ENCODE data around the gene TLCD3B.

DNA sequence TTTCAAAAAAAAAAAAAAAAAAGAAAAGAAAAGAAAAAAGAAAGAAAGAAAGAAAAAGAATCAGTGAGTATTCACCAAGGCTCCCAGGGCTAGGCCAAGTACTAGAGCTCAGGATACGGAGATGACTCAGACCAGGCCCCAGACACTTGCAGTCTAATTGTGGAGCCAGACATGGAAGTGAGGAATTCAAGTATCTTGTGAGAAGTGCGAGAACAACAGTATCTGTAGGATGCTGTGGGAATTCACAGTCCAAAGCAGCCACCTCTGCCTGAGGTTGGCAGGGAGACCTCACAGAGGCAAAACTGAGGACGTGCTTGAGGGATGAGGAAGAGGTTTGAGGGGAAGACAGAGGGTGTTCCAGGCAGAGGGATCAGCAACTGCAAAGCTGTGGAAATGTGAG lies 20.4 kb upstream of the TLCD3B start:
- TF ChIP-seq, protein P1, sequence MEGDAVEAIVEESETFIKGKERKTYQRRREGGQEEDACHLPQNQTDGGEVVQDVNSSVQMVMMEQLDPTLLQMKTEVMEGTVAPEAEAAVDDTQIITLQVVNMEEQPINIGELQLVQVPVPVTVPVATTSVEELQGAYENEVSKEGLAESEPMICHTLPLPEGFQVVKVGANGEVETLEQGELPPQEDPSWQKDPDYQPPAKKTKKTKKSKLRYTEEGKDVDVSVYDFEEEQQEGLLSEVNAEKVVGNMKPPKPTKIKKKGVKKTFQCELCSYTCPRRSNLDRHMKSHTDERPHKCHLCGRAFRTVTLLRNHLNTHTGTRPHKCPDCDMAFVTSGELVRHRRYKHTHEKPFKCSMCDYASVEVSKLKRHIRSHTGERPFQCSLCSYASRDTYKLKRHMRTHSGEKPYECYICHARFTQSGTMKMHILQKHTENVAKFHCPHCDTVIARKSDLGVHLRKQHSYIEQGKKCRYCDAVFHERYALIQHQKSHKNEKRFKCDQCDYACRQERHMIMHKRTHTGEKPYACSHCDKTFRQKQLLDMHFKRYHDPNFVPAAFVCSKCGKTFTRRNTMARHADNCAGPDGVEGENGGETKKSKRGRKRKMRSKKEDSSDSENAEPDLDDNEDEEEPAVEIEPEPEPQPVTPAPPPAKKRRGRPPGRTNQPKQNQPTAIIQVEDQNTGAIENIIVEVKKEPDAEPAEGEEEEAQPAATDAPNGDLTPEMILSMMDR (conservative IDR thresholded peaks at IDR 0.05; ENCODE audit: low read depth, low read length), result no peak
- TF ChIP-seq POLR2A (IDR thresholded peaks at IDR 0.05; ENCODE audit: low read depth, low read length) (no peak), SMC3 (IDR thresholded peaks at IDR 0.05; ENCODE audit: low read depth, low read length) (no peak), CEBPB (IDR thresholded peaks at IDR 0.05; ENCODE audit: low read depth, low read length) (no peak), FOS (IDR thresholded peaks at IDR 0.05; ENCODE audit: low read depth, low read length) (0 out of 2 replicates have a peak, but pooled peaks have one; percentile 14), MAZ (IDR thresholded peaks at IDR 0.05; ENCODE audit: borderline replicate concordance, low read depth, low read length) (no peak), RAD21 (IDR thresholded peaks at IDR 0.05; ENCODE audit: low read length) (no peak), BHLHE40 (IDR thresholded peaks at IDR 0.05; ENCODE audit: low read depth, low read length) (no peak), RCOR1 (IDR thresholded peaks at IDR 0.05; ENCODE audit: insufficient replicate concordance, low read length) (no peak), RFX5 (IDR thresholded peaks at IDR 0.05; ENCODE audit: low read depth, low read length) (no peak), MXI1 (IDR thresholded peaks at IDR 0.05; ENCODE audit: borderline replicate concordance, low read depth, low read length) (no peak), MAFK (IDR thresholded peaks at IDR 0.05; ENCODE audit: low read depth, low read length) (no peak)
- TF ChIP-seq, protein P2, sequence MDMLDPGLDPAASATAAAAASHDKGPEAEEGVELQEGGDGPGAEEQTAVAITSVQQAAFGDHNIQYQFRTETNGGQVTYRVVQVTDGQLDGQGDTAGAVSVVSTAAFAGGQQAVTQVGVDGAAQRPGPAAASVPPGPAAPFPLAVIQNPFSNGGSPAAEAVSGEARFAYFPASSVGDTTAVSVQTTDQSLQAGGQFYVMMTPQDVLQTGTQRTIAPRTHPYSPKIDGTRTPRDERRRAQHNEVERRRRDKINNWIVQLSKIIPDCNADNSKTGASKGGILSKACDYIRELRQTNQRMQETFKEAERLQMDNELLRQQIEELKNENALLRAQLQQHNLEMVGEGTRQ (IDR thresholded peaks at IDR 0.05; ENCODE audit: low read depth, low read length), result no peak
